ENCODE results near the gene MPG. TPM values are rescaled to one million over a fixed set of nuclear protein-coding genes. Genes with fewer than 3 reads are reported as not detected.

MPG gene, protein sequence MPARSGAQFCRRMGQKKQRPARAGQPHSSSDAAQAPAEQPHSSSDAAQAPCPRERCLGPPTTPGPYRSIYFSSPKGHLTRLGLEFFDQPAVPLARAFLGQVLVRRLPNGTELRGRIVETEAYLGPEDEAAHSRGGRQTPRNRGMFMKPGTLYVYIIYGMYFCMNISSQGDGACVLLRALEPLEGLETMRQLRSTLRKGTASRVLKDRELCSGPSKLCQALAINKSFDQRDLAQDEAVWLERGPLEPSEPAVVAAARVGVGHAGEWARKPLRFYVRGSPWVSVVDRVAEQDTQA
- 54.0 to 82.9 TPM (median 75.4 TPM) in 5 replicates for total RNA-seq (2022; extraction: Qiagen RNA extraction)

DNA sequence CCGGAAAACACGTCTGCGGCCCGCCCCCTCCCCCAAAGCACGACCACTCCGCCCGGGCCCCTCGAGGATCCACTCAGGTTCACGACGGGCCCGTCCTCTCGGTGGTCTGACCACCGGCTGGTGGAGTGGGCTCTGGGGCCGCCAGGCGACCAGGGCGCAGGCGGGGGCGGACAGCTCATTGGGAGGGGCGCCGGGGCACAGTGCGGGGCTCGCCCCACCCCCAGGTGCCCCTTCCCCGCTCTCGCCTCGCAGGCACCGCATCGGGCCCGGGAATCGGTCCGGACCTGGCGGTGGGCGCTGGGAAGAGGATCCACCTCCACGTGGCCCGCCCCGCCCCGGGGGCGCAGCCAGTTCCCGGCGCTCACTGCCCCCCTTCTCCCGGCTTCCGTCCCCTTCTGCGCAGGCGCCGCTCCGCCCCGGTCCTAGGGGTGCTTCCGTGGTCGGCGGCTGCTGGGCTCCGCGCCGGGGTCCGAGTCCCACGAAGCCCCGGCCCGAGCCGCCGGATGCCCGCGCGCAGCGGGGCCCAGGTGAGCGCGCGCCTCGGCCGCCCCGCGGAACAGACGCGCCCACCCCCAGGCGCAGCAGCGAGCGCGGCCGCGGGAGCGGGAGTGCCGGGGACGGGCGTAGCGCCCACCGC is at the start of gene MPG:
TSS of gene MPG (plus strand) at position 419 of the 637 bp plus-strand sequence. CDS start at position 504, 85 bp downstream.

DNA sequence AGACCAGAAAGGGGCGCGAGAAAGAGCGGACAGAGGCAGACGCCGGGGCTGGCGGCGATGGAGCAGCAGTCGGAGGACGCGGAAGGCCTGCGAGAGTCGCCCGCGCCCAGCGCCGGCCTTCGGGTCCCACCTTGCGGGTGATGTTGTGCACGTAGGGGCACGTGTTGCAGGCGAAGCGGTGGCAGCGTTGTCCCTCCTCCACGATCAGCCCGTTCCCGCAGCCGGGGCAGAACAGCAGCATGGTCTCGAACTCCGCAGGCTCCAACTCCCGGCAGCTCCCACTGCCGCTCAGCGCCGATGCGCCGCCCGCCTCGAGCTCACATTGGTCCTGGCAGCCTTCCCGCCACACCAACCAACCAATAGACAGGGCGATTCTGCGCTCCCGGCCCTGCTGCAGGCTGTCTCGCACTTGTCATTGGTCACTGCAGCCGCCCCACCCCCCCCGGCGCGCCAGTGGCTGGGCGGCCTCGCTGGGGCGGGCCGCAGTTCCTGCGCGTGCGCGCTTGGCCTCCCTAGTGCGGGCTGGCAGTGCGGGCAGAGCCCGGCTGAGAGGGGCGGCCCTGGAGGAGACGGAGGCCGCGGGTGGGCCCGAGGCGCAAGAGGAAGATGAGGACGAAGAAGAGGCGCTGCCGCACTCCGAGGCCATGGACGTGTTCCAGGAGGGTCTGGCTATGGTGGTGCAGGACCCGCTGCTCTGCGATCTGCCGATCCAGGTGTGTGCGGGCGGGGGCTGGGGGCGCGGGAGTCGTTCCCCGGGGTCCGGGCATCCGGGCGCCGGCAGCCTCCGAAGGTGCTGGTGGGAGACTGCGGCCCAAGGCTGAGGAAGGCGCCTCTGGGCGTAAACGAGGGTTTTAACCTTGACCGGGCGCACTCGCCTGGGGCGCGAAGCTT is 24.4 kb upstream of the MPG start, which contains the start of the genes POLR3K and SNRNP25:
TSS of gene POLR3K (minus strand) at position 263 of the 891 bp plus-strand sequence. CDS start at position 241, 22 bp downstream.
TSS of gene SNRNP25 (plus strand) at position 483 of the 891 bp plus-strand sequence. CDS start at position 672, 189 bp downstream.

DNA sequence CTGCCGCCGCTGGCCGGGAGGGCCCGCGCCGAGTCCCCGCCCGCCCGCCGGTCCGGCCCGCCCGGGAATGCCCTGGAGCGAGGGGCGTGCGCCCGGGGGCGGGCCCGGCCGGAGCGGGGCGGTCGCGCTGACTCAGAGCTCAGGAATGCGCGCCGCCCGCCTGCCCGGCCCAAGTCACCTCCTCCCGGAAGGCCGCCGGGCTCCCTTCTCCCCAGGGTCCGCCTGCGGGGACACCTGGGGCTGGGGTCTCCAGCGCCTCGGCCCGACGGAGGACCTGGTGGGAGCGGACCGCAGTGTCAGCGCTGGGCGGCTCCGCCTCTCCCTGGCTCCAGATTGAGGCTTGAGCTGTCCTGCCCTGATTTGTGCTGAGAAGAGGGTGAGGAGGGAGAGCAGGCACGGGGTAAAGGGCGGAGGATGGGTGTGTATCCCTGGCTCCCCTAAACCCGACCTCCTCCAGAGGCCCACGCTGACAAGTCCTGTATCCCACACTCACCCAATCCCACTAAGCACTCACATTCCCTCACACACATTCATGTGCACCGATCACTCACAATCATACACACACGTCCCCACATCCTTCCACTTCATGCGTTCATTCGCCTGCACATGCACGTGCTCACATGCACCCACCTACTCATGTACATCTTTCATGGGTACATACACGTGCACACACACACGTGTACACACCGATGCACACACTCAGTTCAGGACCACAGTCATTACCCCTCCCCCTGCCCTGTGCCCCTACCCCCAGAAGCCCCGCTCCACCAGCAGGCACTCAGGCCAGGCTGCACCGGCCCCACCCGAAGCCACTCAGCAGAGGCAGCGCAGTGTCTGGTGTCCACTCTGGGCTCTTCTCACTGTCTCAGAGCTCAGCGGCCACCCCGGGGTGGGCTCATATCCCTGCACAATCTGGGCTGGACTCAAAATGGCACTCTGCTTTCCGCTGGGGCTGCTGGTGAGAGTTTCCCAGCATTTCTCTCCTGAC is 5.2 kb upstream of the MPG start, which contains the start of gene RHBDF1:
TSS of gene RHBDF1 (minus strand) at position 71 of the 988 bp plus-strand sequence. CDS start 7,616 bp downstream, outside the sequence.

Other genes with a start within 250 kb of the MPG start
- gene POLR3K, start 24.6 kb upstream of the MPG start, total RNA-seq (2022; extraction: Qiagen RNA extraction), result 34.9 to 43.5 TPM (median 39.9 TPM) in 5 replicates
- 60.7 to 80.1 TPM (median 75.4 TPM) in 5 replicates for gene SNRNP25, start 24.4 kb upstream of the MPG start, total RNA-seq (2022; extraction: Qiagen RNA extraction)
- 22.0 to 32.9 TPM (median 31.9 TPM) in 5 replicates for gene RHBDF1, start 5.6 kb upstream of the MPG start, total RNA-seq (2022; extraction: Qiagen RNA extraction)
- gene NPRL3, start 60.4 kb downstream of the MPG start, total RNA-seq (2022; extraction: Qiagen RNA extraction), result 21.7 to 30.8 TPM (median 29.6 TPM) in 5 replicates
- gene HBZ, start 74.4 kb downstream of the MPG start, total RNA-seq (2022; extraction: Qiagen RNA extraction), result 0.14 TPM in 1 of 5 replicates, not detected in the others
- gene HBM, start 87.8 kb downstream of the MPG start, total RNA-seq (2022; extraction: Qiagen RNA extraction), result not detected in 5 replicates
- gene HBA2, start 94.7 kb downstream of the MPG start, total RNA-seq (2022; extraction: Qiagen RNA extraction), result 0.24 to 0.60 TPM (median 0.47 TPM) in 4 of 5 replicates, not detected in the other
- 0.78 to 1.9 TPM (median 1.1 TPM) in 5 replicates for gene HBA1, start 98.5 kb downstream of the MPG start, total RNA-seq (2022; extraction: Qiagen RNA extraction)
- 4.4 to 9.2 TPM (median 6.8 TPM) in 5 replicates for gene HBQ1, start 102.2 kb downstream of the MPG start, total RNA-seq (2022; extraction: Qiagen RNA extraction)
- gene LUC7L, start 151.2 kb downstream of the MPG start, total RNA-seq (2022; extraction: Qiagen RNA extraction), result 48.6 to 54.3 TPM (median 52.6 TPM) in 5 replicates
- gene FAM234A, start 156.6 kb downstream of the MPG start, total RNA-seq (2022; extraction: Qiagen RNA extraction), result 44.1 to 50.9 TPM (median 47.7 TPM) in 5 replicates
- 3.5 to 5.6 TPM (median 5.3 TPM) in 5 replicates for gene RGS11, start 197.7 kb downstream of the MPG start, total RNA-seq (2022; extraction: Qiagen RNA extraction)
- gene ARHGDIG, start 202.4 kb downstream of the MPG start, total RNA-seq (2022; extraction: Qiagen RNA extraction), result 2.4 to 3.5 TPM (median 3.3 TPM) in 5 replicates
- gene PDIA2, start 204.9 kb downstream of the MPG start, total RNA-seq (2022; extraction: Qiagen RNA extraction), result 0.42 to 0.74 TPM (median 0.48 TPM) in 5 replicates

Data from A549 treated with CORT108297 at 1 μM for 4 hours (cell line).